Posterior vena cava (tissue), 2 donors: ENCODE results near the gene ZNF527. TPM values are rescaled to one million over a fixed set of nuclear protein-coding genes. Genes with fewer than 3 reads are reported as not detected.
A peak's percentile ranks its signal among the peaks of the same experiment; 100 is the strongest.
"Not testable (repeated sequence)": the region's sequence is repeated elsewhere in the genome, so short reads cannot be mapped to it uniquely, and the experiment has no call there.

Source experiments
- DNase-seq: peaks from one replicate; pipeline ENCODE4 v3.0.0-alpha.2; 2020; ENCODE audit warnings: low spot score
- intact Hi-C, 2 donors: fragments of 100-400 bp; cut with DNase I; formaldehyde crosslinking; loops; one replicate each; pipeline versions ENCODE4 v1.14.1 to v1.14.2; 2022 to 2023
- long read RNA-seq, 2 donors: library from polyadenylated mRNA; unstranded; transcript quantifications; one replicate each; pipeline ENCODE4 v2.0.0, GENCODE V29; 2020 to 2021
- total RNA-seq, 2 donors: library from RNA; stranded (reverse); fragmentation: NEBNext Ultra II Directional; extraction: Animal tissue kit (Norgen Biotek cat#: 25700); gene quantifications; one replicate each; pipeline ENCODE4 v1.2.1, GENCODE V29; 2021
- donor health status: DM: yes; HTN: yes; CAD: no.
- donor health status: DM: yes; HTN: yes; CAD: no.

Gene ZNF527
- total RNA-seq: 1 to 10 TPM; 4.2 to 6.7 TPM
- long read RNA-seq, donor 1: 0 reads
- long read RNA-seq, donor 2, partial matches to known transcripts: 1 of 6 reads
- long read RNA-seq, donor 2, other reads (novel, unspliced or antisense): 2 of 6 reads

GRCh38 chr19:37370880-37371661, at the start of gene ZNF527:
Gene ZNF527, plus strand, starts transcription at chr19:37371099. Its CDS starts 3,100 bp downstream, at chr19:37374199.
- intact Hi-C loops: no loop called here

GRCh38 chr19:37329686-37330085, 41.2 kb upstream of the ZNF527 start:
- no peak for DNase-seq
- intact Hi-C loops: no loop called here

More at GRCh38 chr19:37370880-37371661, at the start of gene ZNF527:
- peak; percentile 99 for DNase-seq

GRCh38 chr19:37332839-37333238, 38.1 kb upstream of the ZNF527 start:
- DNase-seq: no peak
- intact Hi-C loops: no loop called here

GRCh38 chr19:37333457-37333856, 37.4 kb upstream of the ZNF527 start:
- intact Hi-C loops: no loop called here
- DNase-seq: no peak

GRCh38 chr19:37334179-37335071, 36.5 kb upstream of the ZNF527 start:
- intact Hi-C loops: loop anchor here in 1 of 2 donors (5.0 kb wide), 1 partner anchor 477 kb away; no protein-coding TSS in a partner anchor

GRCh38 chr19:37342753-37343152, 28.1 kb upstream of the ZNF527 start:
- intact Hi-C loops: no loop called here
- no peak for DNase-seq

More at GRCh38 chr19:37334179-37335071, 36.5 kb upstream of the ZNF527 start:
- peak; percentile 97 for DNase-seq

- DNase-seq: no peak
- intact Hi-C loops: no loop called here
Observed at GRCh38 chr19:37346091-37346490, 24.8 kb upstream of the ZNF527 start.

- intact Hi-C loops: no loop called here
- no peak for DNase-seq
Observed at GRCh38 chr19:37348060-37348459, 22.8 kb upstream of the ZNF527 start.

GRCh38 chr19:37353968-37354367, 16.9 kb upstream of the ZNF527 start:
- no peak for DNase-seq
- intact Hi-C loops: no loop called here

- DNase-seq: no peak
- intact Hi-C loops: no loop called here
Observed at GRCh38 chr19:37355901-37356300, 15.0 kb upstream of the ZNF527 start.

- no peak for DNase-seq
- intact Hi-C loops: no loop called here
Observed at GRCh38 chr19:37361994-37362393, 8.9 kb upstream of the ZNF527 start.

GRCh38 chr19:37362733-37363132, 8.2 kb upstream of the ZNF527 start:
- intact Hi-C loops: no loop called here
- no peak for DNase-seq

GRCh38 chr19:37370386-37370879, 466 bp upstream of the ZNF527 start:
- intact Hi-C loops, DNase-seq: not testable (repeated sequence)

GRCh38 chr19:37389234-37389633, 18.3 kb downstream of the ZNF527 start:
- DNase-seq: no peak
- intact Hi-C loops: no loop called here

GRCh38 chr19:37391399-37391798, 20.5 kb downstream of the ZNF527 start:
- DNase-seq, intact Hi-C loops: not testable (repeated sequence)

GRCh38 chr19:37401078-37401477, 30.2 kb downstream of the ZNF527 start:
- no peak for DNase-seq
- intact Hi-C loops: no loop called here

- intact Hi-C loops: no loop called here
Observed at GRCh38 chr19:37403403-37403802, 32.5 kb downstream of the ZNF527 start.

GRCh38 chr19:37406140-37406846, 35.4 kb downstream of the ZNF527 start:
- DNase-seq, intact Hi-C loops: not testable (repeated sequence)

More at GRCh38 chr19:37403403-37403802, 32.5 kb downstream of the ZNF527 start:
- DNase-seq: no peak

GRCh38 chr19:37412700-37413099, 41.8 kb downstream of the ZNF527 start:
- intact Hi-C loops: no loop called here
- DNase-seq: no peak
